Measurements from ENCODE around the gene IGFBP4.

Gene IGFBP4

DNA sequence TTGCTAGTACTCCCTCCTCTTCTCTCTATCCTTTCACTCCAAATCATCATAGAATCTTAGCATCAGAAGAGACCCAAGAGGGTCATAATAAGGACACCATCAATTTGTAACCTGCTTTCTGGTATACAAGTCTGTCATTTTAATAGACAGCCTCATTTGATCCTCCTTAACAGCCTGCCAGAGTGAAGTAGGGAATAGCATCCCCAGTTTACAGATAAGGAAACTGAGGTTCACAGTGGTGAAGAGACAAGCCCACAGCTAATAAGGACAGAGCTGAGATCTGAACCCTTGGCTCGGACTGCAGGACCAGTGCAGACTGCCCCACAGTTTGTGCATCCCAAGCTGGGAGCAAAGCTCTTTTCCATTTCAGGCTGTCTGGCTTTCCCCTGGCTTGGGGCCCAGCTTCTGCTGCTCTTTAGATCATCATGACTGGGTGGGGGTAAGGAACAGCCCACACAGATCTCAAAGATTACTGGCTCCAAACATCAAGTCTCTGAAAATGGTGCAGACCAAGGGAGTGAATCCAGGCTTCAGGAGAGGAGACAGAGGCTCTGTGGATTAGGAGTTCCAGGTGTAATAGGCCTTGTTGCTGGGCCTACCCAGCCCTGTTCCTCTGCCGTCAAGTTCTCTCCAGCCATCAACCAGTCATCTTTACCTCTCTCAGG lies 10.3 kb upstream of the IGFBP4 start:
- DNase-seq = no peak

DNA sequence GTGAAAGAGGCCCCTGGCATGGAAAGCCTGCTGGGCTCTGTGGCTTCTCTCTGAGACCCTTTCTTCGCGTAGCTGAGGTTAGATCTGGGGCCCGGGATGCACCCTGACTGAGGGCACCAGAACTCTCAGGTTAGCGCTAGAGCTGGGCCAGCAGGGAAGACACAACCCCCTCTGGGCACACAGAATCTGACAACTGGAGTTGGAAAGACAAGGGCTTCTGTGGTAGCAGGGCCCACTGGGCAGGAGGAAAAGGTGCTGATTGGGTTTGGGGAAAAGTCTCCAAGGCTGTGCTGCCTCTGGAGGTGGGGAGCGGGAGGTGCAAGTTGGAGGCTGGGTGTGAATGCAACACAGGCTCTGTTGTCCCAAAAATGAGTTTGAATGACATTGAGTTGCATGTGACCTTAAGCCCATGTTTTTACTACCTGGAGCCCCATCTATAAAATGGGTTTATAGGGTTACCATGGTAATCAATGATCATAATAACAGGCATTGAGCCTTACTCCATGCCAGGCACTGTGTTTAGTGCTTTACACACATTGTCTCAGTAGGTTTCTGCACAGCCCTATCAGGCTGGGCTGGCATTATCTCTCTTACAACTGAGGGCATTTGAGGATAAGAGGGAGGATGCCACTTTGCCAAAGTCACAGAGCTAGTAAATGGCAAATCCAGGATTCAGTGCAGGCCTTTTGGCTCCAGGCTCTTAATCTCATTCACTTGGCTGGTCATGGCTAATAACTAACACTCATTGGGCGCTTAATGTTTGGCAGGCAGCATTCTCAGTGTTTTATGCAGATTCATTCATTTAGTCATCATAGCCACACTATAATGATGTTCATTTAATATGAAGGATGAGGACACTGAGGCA lies 9.5 kb upstream of the IGFBP4 start:
- peak in 1 of 2 donors; percentile 24 for DNase-seq

DNA sequence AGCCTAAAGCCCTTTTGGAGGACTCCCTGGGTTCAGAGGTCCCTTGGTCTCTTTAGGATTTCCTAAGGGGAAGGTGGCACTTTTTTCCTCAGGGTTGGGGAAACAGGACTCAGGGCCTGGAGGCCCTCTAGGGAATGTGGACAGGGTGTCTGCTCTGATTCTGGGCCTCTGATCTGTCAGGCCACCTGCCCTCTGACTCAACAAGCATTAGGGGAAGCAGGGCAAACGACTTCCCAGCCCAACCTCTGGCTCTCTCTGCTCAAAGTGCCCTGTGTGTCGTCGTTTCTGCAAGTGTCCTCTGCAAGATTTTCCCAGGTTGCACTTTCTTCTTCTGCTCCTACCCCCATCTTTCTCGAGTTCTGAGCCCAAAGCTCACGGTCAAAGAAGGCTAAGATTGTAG lies 6.6 kb upstream of the IGFBP4 start:
- peak in 1 of 2 donors; percentile 39 for DNase-seq

- peak; percentile 19 to 36 for DNase-seq
These were observed 6.0 kb upstream of the IGFBP4 start for GRCh38 chr17:40437095-40437732.

- no peak for DNase-seq
These were observed 3.1 kb upstream of the IGFBP4 start for GRCh38 chr17:40440166-40440565.

GRCh38 chr17:40442392-40443195 lies 656 bp upstream of the IGFBP4 start:
- DNase-seq = no peak

GRCh38 chr17:40443988-40444899 lies 994 bp downstream of the IGFBP4 start:
- DNase-seq = no peak

DNA sequence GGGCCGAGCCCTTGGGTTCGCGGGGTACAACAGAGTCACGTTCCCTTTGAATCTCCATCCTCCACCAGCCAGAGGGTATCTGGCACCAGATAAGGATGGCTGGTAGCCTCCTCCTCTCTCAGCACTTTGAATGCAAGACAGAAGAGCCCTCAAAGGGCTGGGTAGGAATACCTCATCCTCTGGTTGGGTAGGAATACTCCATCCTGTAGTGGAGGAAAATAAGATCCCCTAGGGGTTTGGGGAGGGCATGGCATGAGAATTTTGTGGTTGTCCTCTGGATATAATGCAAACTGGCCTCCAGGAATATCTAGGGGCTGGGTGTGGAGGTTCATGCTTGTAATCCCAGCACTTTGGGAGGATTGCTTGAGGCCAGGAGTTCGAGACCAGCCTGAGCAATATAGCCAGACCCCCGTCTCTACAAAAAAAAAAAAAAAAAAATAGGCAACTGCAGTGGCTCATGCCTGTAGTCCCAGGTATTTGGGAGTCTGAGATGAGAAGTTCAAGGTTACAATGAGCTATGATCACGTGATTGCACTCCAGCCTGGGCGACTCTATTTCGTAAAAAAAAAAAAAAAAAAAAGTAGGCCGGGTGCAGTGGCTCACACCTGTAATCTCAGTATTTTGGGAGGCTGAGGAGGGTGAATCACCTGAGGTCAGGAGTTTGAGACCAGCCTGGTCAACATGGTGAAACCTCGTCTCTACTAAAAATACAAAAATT lies 2.7 kb downstream of the IGFBP4 start:
- DNase-seq = no peak

DNA sequence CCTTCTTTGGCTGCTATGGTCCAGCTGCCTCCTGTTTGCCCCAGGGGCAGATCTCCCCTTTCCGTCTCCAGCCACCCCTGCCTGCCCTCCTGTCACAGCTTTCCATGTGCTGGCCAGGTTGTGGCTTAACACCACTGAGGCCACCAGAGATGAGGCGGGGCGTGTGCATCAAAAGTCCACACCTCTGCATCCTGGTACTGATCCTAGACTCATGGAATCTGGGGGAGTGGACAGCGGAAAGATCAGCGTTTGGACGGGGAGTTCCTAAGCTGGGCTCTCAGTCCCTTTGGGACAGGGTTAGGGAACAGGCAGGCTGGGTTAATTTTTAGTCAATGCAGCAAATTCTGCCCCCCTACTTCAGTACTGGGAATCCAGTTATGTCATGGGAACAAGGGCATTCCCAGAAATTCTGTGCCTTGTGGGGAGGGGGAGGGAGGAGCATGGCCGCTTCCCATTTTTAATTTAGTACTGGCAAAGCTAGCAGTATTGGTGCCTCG lies 3.9 kb downstream of the IGFBP4 start:
- DNase-seq = no peak

DNA sequence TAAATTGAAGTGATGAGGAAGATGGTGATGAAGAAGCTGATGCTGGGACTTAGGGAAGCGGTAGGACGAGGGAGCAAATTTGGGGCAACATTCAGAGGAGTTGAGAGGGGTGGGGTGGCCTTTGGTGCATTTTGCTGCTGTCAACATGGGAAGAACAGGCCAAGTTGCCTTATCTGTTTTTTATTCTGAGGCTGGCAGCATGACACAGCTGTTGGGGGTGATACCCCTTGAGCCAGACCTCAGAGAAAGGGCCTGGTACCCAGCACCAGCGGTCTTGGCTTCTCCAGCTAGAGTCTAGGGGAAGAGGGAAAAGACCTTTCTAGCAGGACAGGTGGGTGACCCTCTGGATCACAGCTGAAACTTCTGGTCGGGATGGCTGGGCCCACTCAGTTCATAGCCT lies 4.6 kb downstream of the IGFBP4 start:
- DNase-seq = no peak

DNA sequence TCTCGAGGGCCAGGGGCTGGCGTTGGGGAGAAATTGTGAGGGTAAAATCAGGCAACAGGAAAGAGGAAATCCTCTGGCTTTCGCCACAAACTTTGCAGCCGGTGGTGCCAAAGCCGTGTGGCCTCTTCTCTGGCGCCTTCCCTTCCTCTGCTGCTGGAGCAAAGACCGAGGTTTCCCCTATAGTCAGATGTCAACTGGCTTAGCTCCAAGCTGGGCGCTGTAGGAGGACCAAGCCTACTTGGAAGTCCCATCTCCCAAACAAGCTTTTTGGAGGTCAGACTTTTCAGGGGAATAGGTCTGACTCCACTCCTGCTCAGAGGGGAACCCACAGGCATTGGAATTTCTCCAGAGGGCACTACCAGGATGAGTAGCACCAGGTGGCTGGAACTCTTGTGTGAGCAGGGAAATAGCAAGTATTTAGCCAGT lies 5.0 kb downstream of the IGFBP4 start:
- DNase-seq = peak; percentile 30 to 44

- peak in 1 of 2 donors; percentile 36 for DNase-seq
These were observed 5.5 kb downstream of the IGFBP4 start for GRCh38 chr17:40448639-40449261.

DNA sequence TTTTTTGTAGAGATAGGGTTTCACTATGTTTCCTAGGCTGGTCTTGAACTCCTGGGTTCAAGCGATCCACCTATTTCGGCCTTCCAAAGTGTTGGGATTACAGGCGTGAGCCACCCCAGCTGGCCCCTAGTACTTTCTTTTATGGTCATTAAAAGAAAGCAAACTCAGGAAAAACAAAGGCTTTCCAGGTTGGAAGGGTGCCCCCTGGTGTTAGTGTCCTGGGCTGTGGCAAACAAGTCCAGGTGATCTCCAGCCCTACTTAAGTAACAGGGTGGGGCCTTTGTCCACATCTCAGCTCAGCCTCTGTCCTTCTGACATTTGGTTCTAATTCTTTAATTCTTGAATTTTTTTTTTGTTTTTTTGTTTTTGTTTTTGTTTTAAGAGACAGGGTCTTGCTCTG lies 6.9 kb downstream of the IGFBP4 start:
- peak; percentile 38 to 56 for DNase-seq

- DNase-seq = no peak
These were observed 8.2 kb downstream of the IGFBP4 start for GRCh38 chr17:40451420-40451819.

DNA sequence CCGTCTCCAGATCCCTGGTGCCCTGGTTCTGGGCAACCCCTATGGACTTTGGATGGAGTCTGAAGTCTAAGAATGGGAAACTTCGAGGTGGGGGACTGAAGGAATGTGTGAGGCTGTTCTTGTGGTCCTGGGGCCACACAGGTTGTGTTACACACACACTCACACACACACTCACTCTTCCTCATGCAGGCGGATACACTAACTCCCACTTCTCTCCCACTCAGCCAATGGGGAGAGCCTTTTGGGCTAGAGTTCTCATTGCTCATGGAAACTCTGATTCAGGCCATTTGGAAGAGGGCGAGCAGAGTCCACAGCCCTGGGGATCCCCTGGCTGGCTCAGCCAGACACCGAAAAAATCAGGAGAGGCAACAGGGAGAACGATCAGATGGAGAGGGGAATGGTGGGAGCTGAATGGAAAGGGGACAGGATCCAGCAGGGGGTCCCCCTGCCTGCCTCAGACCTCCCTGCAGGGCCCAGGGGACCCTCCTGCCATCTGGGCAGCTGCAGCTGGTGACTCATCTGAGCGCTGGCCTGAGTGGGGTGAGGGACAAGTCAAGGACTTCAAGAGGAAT lies 9.1 kb downstream of the IGFBP4 start:
- DNase-seq = no peak

- DNase-seq = no peak
These were observed 9.7 kb downstream of the IGFBP4 start for GRCh38 chr17:40452921-40453378.

- DNase-seq = no peak
These were observed 10.8 kb downstream of the IGFBP4 start for GRCh38 chr17:40453881-40454612.

DNA sequence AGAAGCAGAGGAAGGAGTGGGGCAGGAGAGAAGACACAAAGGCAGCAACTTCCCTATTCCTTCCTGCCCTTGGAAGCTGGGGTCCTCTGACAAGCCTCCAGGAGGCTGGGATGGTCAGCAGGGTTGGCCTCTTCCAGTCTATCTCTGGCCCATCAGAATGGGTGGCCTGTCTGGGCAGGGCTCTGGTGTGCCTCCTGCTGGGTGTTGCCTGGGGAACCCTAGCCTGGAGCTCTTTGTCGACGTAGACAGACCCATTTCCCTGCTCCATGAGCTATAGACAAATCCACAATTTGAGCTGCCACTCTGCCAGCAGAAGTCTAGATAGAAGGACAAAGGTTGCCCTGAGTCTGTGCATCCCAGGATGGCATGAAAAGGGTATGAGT lies 11.4 kb downstream of the IGFBP4 start:
- DNase-seq = no peak

DNA sequence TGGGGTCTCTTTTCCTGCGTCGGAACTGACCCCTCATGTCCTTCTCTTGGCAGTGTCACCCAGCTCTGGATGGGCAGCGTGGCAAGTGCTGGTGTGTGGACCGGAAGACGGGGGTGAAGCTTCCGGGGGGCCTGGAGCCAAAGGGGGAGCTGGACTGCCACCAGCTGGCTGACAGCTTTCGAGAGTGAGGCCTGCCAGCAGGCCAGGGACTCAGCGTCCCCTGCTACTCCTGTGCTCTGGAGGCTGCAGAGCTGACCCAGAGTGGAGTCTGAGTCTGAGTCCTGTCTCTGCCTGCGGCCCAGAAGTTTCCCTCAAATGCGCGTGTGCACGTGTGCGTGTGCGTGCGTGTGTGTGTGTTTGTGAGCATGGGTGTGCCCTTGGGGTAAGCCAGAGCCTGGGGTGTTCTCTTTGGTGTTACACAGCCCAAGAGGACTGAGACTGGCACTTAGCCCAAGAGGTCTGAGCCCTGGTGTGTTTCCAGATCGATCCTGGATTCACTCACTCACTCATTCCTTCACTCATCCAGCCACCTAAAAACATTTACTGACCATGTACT lies 13.2 kb downstream of the IGFBP4 start:
- DNase-seq = no peak
